ENCODE data around the gene MRPS16.

Gene MRPS16

DNA sequence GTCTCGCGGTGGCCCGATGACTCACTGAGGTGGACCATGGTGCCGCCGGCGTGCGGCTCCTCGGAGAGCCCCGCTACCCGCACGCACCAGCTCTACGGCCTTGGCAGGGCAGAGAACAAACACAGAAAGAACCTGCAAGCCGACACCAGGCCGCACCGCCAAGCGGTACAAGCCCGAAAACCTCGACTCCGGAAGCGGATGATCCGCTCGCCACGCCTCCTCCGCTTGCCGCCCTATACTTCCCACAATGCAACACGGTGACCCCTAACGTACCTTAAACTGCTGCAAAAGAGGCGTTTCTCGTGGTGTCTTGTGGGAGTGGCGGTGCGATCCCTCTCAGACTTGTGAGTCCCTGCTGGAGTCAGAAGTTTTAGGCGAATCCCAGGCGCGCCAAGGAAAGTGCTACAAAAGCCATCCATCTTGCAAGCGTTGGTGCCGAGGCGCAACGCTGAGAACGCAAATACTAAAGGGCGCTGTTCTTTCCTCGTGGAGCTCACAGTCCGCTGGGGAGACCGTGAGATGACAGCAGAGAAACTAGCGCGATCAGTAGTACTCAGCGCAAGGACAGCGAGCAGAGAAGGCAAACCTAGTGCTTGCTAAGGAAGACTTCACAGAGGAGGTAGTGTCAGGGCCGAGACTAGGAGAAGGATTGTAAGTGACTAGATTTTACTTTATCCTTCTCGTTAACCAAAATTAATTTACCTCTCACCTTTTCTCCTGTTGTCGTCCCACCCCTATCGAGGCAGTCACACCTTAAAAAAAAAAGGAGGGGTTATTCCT is at the start of gene MRPS16:
TSS of gene MRPS16 (minus strand) at position 200 of the 780 bp plus-strand sequence. CDS start at position 38, 162 bp downstream.
- in situ Hi-C loops (cut with MboI; ENCODE audit: low sequenced_read_pairs, unreplicated experiment): no loop called here
- DNase-seq (ENCODE audit: low spot score): peak; percentile 92
- TF ChIP-seq, protein P1, sequence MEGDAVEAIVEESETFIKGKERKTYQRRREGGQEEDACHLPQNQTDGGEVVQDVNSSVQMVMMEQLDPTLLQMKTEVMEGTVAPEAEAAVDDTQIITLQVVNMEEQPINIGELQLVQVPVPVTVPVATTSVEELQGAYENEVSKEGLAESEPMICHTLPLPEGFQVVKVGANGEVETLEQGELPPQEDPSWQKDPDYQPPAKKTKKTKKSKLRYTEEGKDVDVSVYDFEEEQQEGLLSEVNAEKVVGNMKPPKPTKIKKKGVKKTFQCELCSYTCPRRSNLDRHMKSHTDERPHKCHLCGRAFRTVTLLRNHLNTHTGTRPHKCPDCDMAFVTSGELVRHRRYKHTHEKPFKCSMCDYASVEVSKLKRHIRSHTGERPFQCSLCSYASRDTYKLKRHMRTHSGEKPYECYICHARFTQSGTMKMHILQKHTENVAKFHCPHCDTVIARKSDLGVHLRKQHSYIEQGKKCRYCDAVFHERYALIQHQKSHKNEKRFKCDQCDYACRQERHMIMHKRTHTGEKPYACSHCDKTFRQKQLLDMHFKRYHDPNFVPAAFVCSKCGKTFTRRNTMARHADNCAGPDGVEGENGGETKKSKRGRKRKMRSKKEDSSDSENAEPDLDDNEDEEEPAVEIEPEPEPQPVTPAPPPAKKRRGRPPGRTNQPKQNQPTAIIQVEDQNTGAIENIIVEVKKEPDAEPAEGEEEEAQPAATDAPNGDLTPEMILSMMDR (IDR thresholded peaks at IDR 0.05; ENCODE audit: borderline replicate concordance, control extremely low read depth, extremely low read depth, insufficient read depth, missing control alignments): no peak

DNA sequence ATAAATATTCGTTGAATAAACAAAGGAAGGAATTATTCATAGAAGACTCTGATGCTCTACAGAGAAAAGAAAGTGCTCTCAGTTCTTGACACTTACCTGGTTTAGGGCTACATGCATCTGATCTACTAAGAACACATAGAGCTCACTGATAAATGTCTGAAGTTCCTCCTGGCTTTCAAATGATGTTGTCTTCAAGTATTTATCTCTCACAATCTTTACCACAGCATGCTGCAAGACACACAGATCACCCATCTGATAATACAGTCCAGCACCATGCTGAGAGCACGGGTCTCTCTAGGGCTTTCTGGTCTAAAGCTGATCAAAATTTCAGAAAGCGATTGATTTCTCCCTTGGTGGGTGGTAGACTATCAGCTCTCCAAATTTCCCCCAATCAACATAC is 44.5 kb upstream of the MRPS16 start:
- DNase-seq (ENCODE audit: low spot score): no peak
- in situ Hi-C loops (cut with MboI; ENCODE audit: low sequenced_read_pairs, unreplicated experiment): no loop called here
- TF ChIP-seq, protein P1 (IDR thresholded peaks at IDR 0.05; ENCODE audit: borderline replicate concordance, control extremely low read depth, extremely low read depth, insufficient read depth, missing control alignments): no peak

DNA sequence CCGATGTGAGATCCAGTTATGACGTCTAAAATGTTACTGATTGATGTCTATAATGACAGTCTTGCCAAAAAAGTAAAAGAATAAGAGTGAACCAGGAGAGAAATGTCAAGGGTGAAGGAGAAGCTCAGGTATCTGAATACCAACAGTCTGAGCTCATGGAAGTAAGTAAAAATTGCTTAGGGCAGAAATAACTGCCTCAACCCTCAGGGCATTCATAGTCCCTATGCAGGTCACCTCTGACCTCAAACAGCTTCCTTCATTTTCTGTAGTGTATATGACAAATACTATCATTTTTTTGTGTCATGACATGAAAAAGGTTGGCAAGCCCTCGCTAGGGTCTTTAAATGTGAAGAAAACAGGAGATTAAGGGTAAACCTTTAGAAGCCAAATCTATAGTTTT is 41.0 kb upstream of the MRPS16 start:
- DNase-seq (ENCODE audit: low spot score): no peak
- in situ Hi-C loops (cut with MboI; ENCODE audit: low sequenced_read_pairs, unreplicated experiment): no loop called here
- TF ChIP-seq, protein P1 (IDR thresholded peaks at IDR 0.05; ENCODE audit: borderline replicate concordance, control extremely low read depth, extremely low read depth, insufficient read depth, missing control alignments): no peak

DNA sequence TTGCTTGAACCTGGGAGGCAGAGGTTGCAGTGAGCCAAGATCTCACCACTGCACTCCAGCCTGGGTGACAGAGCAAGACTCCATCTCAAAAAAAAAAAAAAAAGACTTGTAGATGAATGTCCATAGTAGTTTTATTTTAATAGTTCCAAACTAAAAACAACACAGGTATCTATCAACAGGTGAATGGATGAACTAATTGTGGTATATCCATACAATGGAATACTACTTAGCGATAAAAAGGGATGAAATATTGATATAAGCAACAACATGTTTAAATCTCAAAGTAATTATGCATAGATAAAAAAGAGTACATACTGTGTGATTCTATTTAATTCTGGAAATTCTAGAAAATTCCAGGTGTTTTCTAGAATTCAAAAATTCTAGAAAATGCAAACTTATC is 37.5 kb upstream of the MRPS16 start:
- in situ Hi-C loops (cut with MboI; ENCODE audit: low sequenced_read_pairs, unreplicated experiment): no loop called here
- TF ChIP-seq, protein P1 (IDR thresholded peaks at IDR 0.05; ENCODE audit: borderline replicate concordance, control extremely low read depth, extremely low read depth, insufficient read depth, missing control alignments): no peak
- DNase-seq (ENCODE audit: low spot score): no peak

DNA sequence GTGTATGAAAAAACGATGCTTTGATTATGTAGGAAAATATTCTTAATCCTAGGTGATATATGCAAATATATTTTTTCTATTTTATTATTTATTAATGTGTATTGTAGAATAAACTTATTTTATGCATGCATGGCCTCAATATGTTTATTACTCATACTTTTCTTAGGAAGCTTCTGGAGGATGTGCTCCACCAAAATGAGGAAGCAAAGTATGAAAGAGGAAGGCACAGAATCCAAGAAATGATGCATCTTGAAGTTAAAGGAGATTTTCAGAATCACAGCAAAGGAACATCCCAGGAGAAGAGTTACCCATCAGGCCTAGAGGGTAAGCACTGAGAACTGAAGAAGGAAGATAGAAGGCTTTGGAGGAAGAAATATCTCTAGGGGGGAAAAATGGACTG is 35.0 kb upstream of the MRPS16 start:
- in situ Hi-C loops (cut with MboI; ENCODE audit: low sequenced_read_pairs, unreplicated experiment): no loop called here
- TF ChIP-seq, protein P1 (IDR thresholded peaks at IDR 0.05; ENCODE audit: borderline replicate concordance, control extremely low read depth, extremely low read depth, insufficient read depth, missing control alignments): no peak
- no peak for DNase-seq (ENCODE audit: low spot score)

DNA sequence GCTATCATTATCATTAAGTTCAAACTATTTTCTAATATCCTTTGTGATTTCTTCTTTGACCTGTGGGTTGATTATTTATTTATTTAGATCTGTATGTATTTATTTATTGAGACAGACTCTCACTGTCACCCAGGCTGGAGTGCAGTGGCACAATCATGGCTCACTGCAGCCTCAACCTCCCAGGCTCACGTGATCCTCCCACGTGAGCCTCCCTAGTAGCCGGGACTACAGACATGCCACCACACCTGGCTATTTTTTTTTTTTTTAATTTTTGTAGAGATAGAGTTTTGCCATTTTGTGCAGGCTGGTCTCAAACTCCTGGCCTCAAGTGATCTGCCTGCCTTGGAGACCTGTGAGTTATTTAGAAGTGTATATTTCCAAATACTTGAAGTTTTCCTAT is 28.7 kb upstream of the MRPS16 start:
- no peak for DNase-seq (ENCODE audit: low spot score)
- TF ChIP-seq, protein P1 (IDR thresholded peaks at IDR 0.05; ENCODE audit: borderline replicate concordance, control extremely low read depth, extremely low read depth, insufficient read depth, missing control alignments): no peak
- in situ Hi-C loops (cut with MboI; ENCODE audit: low sequenced_read_pairs, unreplicated experiment): no loop called here
